ENCODE results near the gene SNAP25.

Gene SNAP25

GRCh38 chr20:10261702-10262101 lies 43.1 kb downstream of the SNAP25 start:
- DNase-seq = no peak

- no peak for DNase-seq
These were observed 44.9 kb downstream of the SNAP25 start for GRCh38 chr20:10263385-10264165.

DNA sequence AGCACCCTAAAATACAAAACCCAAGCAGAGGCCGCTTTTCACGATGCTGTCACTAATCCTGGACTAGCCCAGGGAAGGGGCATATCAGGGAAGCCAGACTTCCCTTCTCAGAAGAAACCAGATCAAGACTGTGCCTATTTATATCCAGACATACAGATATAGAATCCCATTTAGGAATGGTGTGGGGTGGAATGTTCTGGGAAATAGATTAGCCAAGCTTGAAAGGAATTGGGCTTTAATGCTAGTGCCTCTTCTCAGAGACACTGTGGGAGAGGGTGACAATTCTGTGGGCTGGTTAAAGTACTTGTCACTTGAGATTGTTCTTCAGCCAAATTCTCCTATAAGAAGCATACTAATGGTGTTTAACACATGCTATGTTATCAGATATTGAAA lies 45.5 kb downstream of the SNAP25 start:
- no peak for DNase-seq

- DNase-seq = no peak
These were observed 50.0 kb downstream of the SNAP25 start for GRCh38 chr20:10268636-10269035.

GRCh38 chr20:10270630-10271029 lies 52.0 kb downstream of the SNAP25 start:
- no peak for DNase-seq

DNA sequence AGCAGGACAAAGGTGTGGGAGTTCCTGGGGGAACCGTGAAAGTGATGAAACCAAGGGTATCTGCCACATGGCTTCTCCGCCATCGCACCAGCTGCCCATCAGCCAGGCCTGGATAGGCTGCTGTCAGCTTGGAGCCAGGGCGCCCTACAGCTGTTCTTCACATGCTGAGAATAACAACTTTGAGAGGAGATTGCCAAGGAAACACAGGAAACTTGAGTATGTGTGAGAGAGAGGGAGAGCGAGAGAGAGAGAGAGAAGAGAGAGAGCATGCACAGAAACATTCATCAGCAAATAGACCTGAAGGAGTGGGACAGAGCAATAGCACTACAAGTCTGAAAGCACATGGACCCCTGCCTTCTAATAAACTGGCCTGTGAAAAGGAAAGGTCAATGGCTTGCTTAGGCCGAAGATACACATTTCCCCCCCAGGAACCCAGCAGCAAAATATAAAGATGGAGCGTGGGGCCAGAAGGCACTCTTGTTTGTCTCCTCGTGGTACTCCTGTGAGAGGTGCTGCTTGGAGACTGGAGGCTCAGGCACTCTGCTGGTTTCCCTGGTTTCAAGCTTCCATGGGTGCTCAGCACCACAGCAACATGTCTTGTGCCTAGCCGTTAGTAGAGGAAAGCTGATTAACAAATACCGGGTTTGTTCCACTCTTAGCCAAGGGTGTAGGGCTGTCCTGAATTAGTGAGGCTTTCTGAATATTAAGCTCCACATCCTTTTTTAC lies 53.0 kb downstream of the SNAP25 start:
- peak in 1 of 56 donors; percentile 3 for DNase-seq

GRCh38 chr20:10276878-10277580 lies 58.4 kb downstream of the SNAP25 start:
- no peak for DNase-seq

DNA sequence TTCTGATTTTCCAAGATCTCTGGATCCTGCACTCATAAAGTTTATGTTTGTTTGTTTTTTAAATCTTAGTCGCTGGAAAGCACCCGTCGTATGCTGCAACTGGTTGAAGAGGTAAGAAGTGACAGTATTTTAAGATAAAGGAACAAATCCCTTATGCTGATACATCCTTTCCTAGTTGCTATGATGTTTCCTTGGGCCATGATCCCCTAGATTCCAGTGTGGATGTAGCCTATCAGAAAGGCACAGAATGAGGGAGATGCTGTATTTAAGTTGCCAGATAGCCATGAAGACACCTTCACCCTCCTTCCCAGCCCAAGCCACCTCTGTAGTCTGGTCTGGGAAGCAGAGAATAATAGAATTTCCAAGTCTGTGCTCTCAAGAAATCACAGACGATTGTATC lies 59.0 kb downstream of the SNAP25 start:
- no peak for DNase-seq

DNA sequence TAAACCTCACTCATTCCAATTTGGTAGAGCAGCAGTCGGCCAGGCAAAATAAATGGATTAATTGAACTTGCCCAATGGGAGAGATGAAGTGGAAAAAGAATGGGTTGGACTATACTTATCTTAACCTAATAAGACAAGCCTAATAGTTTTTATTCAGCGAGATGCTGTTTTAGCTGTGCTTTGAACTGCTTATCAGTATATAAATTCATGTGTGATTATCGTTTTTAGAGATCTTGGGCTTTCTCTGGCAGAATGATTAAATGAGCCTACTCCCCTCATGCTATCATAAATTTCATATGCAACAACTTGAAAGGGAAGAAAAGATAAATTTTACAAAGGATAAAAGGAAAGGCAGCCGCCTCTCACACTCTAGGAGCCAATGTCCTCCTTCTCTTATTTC lies 59.8 kb downstream of the SNAP25 start:
- DNase-seq = no peak

GRCh38 chr20:10280018-10280908 lies 61.6 kb downstream of the SNAP25 start:
- no peak for DNase-seq

GRCh38 chr20:10281911-10282310 lies 63.3 kb downstream of the SNAP25 start:
- no peak for DNase-seq

DNA sequence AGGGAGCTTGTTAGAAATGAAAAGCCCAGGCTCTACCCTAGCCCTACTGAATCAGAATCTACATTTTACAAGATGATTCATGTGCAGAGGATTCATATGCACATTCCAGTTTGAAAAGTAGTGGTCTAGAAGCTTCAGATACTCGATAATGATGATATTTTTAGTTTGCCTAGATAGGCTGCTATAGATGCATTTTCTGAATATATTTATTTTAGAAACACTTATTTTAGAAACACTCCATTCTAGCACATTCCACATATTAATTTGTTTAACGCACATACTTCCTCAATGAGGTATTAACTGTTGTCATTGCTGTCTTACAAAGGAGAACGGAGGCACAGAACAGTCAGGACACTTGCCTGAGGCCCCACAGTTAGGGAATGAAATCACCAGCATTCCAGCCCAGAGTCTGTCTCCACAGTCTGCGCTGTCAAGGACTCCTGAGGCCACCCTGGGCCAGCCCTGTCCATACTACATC lies 64.4 kb downstream of the SNAP25 start:
- DNase-seq = no peak

- DNase-seq = no peak
These were observed 67.7 kb downstream of the SNAP25 start for GRCh38 chr20:10286356-10286755.

GRCh38 chr20:10288421-10288820 lies 69.8 kb downstream of the SNAP25 start:
- no peak for DNase-seq

DNA sequence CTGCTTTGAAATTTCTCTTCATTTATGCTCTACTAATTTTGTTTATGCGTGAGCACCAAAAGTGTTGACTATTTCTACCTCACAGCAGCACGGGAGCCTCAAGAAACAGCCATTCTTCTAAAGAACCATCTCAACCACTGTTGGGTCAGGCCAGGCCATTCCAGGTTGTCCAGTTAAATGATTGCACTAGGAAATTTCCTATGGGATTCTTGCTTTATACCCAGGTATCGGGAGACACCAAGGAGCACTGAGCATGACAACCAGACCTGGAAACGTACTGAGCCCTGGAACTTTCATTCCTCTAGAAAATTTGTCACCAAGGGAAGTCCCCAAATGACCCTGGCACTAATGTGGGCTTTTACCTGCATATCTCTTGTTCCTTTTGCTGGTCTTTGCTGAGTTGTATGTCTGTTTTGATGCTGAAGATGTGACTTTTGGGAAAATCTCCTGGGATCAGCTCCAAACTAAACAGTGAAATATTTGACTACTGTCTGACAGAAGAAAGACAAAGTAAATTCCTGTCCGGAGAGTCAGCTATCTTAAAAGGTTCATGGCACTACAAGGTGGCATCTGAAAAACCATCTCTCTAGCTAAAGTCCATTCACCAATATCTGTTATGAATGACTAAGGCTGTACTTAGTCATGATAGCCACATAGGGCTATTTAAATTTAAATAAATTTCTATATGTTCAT lies 70.5 kb downstream of the SNAP25 start:
- DNase-seq = no peak

GRCh38 chr20:10291568-10292248 lies 73.1 kb downstream of the SNAP25 start:
- no peak for DNase-seq

DNA sequence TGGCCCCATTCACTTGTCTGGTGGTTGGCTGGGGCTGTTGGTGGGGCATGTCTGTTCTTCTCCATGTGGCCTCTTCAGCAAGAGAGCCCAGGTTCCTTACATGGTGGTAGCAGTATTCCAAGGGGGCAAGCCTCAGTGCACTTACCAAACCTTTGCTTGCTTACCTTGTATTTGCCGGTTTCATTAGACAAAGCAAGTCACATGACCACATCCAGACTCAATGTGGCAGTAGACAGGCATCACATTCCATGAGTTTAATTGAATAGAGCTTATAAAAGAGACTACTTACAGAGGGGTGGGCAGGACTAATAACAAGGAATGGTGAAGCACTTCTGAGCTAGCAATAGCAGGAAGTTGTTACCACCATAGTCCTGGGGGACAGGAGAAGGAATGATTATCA lies 78.6 kb downstream of the SNAP25 start:
- DNase-seq = no peak

DNA sequence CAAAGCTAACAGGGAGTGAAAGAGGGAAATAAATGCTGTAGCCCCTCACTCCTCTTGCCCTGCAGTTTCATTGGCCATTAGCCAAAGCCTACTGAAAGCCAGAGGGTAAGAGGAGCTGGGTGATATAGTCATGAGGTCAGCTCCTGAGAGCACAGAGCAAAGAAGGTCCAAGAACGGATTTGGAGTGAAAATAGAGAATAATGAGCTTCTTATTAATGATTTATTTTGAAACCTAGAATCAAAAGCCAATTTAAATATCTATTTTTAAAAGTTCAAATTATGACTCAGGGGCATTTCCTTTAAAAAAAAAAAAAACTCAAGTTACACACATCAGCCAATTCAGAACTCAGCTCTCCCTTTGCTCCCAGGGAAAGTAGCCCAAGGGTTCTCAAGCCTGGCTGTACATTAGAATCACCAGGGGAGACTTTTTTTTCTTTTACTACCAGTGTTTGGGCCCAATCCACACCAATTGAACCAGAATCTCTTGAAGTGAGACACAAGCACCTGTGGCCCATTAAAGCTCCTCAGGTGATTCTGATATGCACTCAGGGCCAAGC lies 79.1 kb downstream of the SNAP25 start:
- no peak for DNase-seq

Data from nucleus accumbens (tissue), 56 donors.